GM18517 (cell line): ENCODE data around the gene PLEKHM1.

ENCODE experiments used
- ATAC-seq: cut with Tn5 transposase; IDR thresholded peaks from one replicate; pipeline ENCODE4 v1.9.1; 2021; ENCODE audit warnings: mild to moderate bottlenecking, moderate library complexity; ENCODE audit not compliant: unreplicated experiment

Gene PLEKHM1

GRCh38 chr17:45428931-45429338 lies 61.6 kb downstream of the PLEKHM1 start:
- no peak for ATAC-seq

GRCh38 chr17:45428050-45428617 lies 62.4 kb downstream of the PLEKHM1 start:
- ATAC-seq = peak; percentile 49

- ATAC-seq = no peak
These were observed 63.2 kb downstream of the PLEKHM1 start for GRCh38 chr17:45427181-45427835.

- no peak for ATAC-seq
These were observed 64.0 kb downstream of the PLEKHM1 start for GRCh38 chr17:45426561-45426960.

GRCh38 chr17:45425984-45426413 lies 64.5 kb downstream of the PLEKHM1 start:
- ATAC-seq = no peak

- no peak for ATAC-seq
These were observed 65.2 kb downstream of the PLEKHM1 start for GRCh38 chr17:45425125-45425983.

- no peak for ATAC-seq
These were observed 65.8 kb downstream of the PLEKHM1 start for GRCh38 chr17:45424769-45425124.

GRCh38 chr17:45423975-45424335 lies 66.6 kb downstream of the PLEKHM1 start:
- ATAC-seq = no peak

- ATAC-seq = no peak
These were observed 67.1 kb downstream of the PLEKHM1 start for GRCh38 chr17:45423304-45423974.

GRCh38 chr17:45414990-45415881 lies 75.3 kb downstream of the PLEKHM1 start:
- no peak for ATAC-seq

GRCh38 chr17:45413498-45413923 lies 77.0 kb downstream of the PLEKHM1 start:
- no peak for ATAC-seq

- ATAC-seq = no peak
These were observed 79.0 kb downstream of the PLEKHM1 start for GRCh38 chr17:45411348-45412105.

- no peak for ATAC-seq
These were observed 80.1 kb downstream of the PLEKHM1 start for GRCh38 chr17:45410144-45411091.

GRCh38 chr17:45409659-45410076 lies 80.9 kb downstream of the PLEKHM1 start:
- no peak for ATAC-seq

- no peak for ATAC-seq
These were observed 81.7 kb downstream of the PLEKHM1 start for GRCh38 chr17:45408611-45409421.

GRCh38 chr17:45406107-45406506 lies 84.4 kb downstream of the PLEKHM1 start:
- no peak for ATAC-seq

GRCh38 chr17:45405250-45406086 lies 85.1 kb downstream of the PLEKHM1 start:
- no peak for ATAC-seq
